Breast epithelium (tissue), 3 donors: ENCODE results near the gene BIN1.

Source experiments
- POLR2AphosphoS5 ChIP-seq, 3 donors: sonication (generic); formaldehyde crosslinking; IDR thresholded peaks; one replicate each; pipeline ENCODE4 v1.6.1; 2017; ENCODE audit warnings: antibody characterized with exemption in 3 of 3
- TF ChIP-seq, protein P1 (sequence below), 3 donors: fragments of 450-650 bp; IDR thresholded peaks; one replicate each; pipeline ENCODE4 v1.5.1; 2016 to 2017; ENCODE audit warnings: antibody characterized with exemption in 3 of 3, mild to moderate bottlenecking in 3 of 3, moderate library complexity in 3 of 3

DNA sequence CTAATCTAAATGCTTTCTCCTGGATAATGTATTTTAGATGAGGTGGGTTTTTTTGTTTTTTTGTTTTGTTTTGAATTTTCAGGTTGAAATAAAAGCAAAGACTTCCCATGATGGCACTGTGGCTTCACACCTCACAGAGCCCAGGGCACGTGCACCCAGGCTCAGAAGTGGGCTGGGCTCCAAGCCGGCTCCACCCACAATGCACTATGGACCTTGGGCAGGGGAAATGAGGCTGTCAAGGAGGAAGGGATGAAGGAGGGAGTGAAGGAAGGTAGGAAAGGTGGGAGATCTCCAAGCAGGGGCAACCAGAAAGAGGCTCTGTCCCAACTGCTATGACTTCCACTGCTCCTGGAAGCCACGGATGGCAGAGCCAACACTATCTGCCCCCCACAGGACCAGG is 60.4 kb downstream of the BIN1 start:
- TF ChIP-seq, protein P1, sequence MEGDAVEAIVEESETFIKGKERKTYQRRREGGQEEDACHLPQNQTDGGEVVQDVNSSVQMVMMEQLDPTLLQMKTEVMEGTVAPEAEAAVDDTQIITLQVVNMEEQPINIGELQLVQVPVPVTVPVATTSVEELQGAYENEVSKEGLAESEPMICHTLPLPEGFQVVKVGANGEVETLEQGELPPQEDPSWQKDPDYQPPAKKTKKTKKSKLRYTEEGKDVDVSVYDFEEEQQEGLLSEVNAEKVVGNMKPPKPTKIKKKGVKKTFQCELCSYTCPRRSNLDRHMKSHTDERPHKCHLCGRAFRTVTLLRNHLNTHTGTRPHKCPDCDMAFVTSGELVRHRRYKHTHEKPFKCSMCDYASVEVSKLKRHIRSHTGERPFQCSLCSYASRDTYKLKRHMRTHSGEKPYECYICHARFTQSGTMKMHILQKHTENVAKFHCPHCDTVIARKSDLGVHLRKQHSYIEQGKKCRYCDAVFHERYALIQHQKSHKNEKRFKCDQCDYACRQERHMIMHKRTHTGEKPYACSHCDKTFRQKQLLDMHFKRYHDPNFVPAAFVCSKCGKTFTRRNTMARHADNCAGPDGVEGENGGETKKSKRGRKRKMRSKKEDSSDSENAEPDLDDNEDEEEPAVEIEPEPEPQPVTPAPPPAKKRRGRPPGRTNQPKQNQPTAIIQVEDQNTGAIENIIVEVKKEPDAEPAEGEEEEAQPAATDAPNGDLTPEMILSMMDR (IDR thresholded peaks at IDR 0.05) = no peak
- no peak for TF ChIP-seq POLR2AphosphoS5 (IDR thresholded peaks at IDR 0.05)
